K562 (cell line): ENCODE measurements around the gene NR6A1. TPM values are rescaled to one million over a fixed set of nuclear protein-coding genes. Genes with fewer than 3 reads are reported as not detected.
A peak's percentile ranks its signal among the peaks of the same experiment; 100 is the strongest.

Experiments used
- BRD9 ChIP-seq: fragments of 450-650 bp; IDR thresholded peaks from 2 replicates; pipeline ENCODE4 v1.6.1; 2018; ENCODE audit warnings: low read depth; ENCODE audit not compliant: partially characterized antibody
- CLOCK ChIP-seq: fragments of 250-450 bp; sonication (Bioruptor Pico); IDR thresholded peaks from 2 replicates; pipeline ENCODE4 v1.4.0; 2020; ENCODE audit warnings: mild to moderate bottlenecking, moderate library complexity, borderline replicate concordance
- CTCF ChIP-seq, 3 experiments: IDR thresholded peaks in 2 of 3; conservative IDR thresholded peaks in 1 of 3; 2 replicates each; pipeline ENCODE4 v1.5.1; 2011 to 2012; ENCODE audit warnings: low read length in 3 of 3, mild to moderate bottlenecking in 3 of 3, control low read depth in 2 of 3, improper control_type of control experiment in 1 of 3, inconsistent platforms in 1 of 3, low read depth in 1 of 3, mixed read lengths in 1 of 3, moderate library complexity in 1 of 3; ENCODE audit not compliant: insufficient read depth in 2 of 3
- FOS ChIP-seq: IDR thresholded peaks from 3 replicates; pipeline ENCODE4 v1.6.1; 2011; ENCODE audit not compliant: insufficient read length; ENCODE audit errors: extremely low read depth
- FOSL1 ChIP-seq: fragments of 200-800 bp; sonication (Bioruptor generic); conservative IDR thresholded peaks from 2 replicates; pipeline ENCODE4 v1.6.1; 2016; ENCODE audit warnings: missing genetic modification characterization, missing compliant biosample characterization
- MYC ChIP-seq, 2 experiments: fragments of 250-450 bp in 1 of 2; sonication (Bioruptor Pico) in 1 of 2; IDR thresholded peaks; 2 replicates each; pipeline versions ENCODE4 v1.5.1 to v1.6.1; 2012 to 2021; ENCODE audit warnings: low read depth in 2 of 2, borderline replicate concordance in 1 of 2, improper control_type of control experiment in 1 of 2, low read length in 1 of 2, mild to moderate bottlenecking in 1 of 2, moderate library complexity in 1 of 2
- NCOA6 ChIP-seq: fragments of 450-650 bp; IDR thresholded peaks from 2 replicates; pipeline ENCODE4 v1.6.1; 2017; ENCODE audit warnings: mild to moderate bottlenecking
- NR2C1 ChIP-seq, 2 experiments: fragments of 450-650 bp; IDR thresholded peaks; 2 replicates each; pipeline ENCODE4 v1.6.1; 2017; ENCODE audit warnings: mild to moderate bottlenecking in 2 of 2, antibody characterized with exemption in 1 of 2, inconsistent platforms in 1 of 2, missing compliant biosample characterization in 1 of 2, missing genetic modification characterization in 1 of 2
- PYGO2 ChIP-seq: fragments of 450-650 bp; IDR thresholded peaks from 2 replicates; pipeline ENCODE4 v1.6.1; 2016; ENCODE audit warnings: mild to moderate bottlenecking, missing genetic modification characterization, moderate library complexity, missing compliant biosample characterization
- RAD21 ChIP-seq, 2 experiments: fragments of 250-450 bp in 1 of 2; fragments of 450-650 bp in 1 of 2; sonication (Bioruptor Pico) in 1 of 2; formaldehyde crosslinking in 1 of 2; IDR thresholded peaks in 1 of 2; conservative IDR thresholded peaks in 1 of 2; 2 replicates each; pipeline versions ENCODE4 v1.4.0 to v1.8.0; 2020 to 2022; ENCODE audit warnings: mild to moderate bottlenecking in 2 of 2, moderate library complexity in 1 of 2
- RFX1 ChIP-seq: fragments of 450-650 bp; IDR thresholded peaks from 2 replicates; pipeline ENCODE4 v1.6.1; 2016; ENCODE audit warnings: mild to moderate bottlenecking, moderate library complexity
- SLC30A9 ChIP-seq: fragments of 250-450 bp; sonication (Bioruptor Pico); IDR thresholded peaks from 2 replicates; pipeline ENCODE4 v1.8.0; 2022; ENCODE audit warnings: mild to moderate bottlenecking, moderate library complexity
- SMARCE1 ChIP-seq: fragments of 450-650 bp; IDR thresholded peaks from 2 replicates; pipeline ENCODE4 v1.7.1; 2016; ENCODE audit warnings: mild to moderate bottlenecking
- SMC3 ChIP-seq: conservative IDR thresholded peaks from 2 replicates; pipeline ENCODE4 v1.6.1; 2011; ENCODE audit warnings: low read depth, low read length, improper control_type of control experiment; ENCODE audit not compliant: insufficient read depth
- TEAD2 ChIP-seq: fragments of 450-650 bp; IDR thresholded peaks from 2 replicates; pipeline ENCODE4 v1.6.1; 2016; ENCODE audit warnings: missing genetic modification characterization, control low read depth, missing compliant biosample characterization
- polyA plus RNA-seq, 8 experiments: library from polyadenylated mRNA; depleted of rRNA in 4 of 8; stranded (reverse) in 5 of 8; unstranded in 3 of 8; fragments of >200 nt; fragmentation: Nextera tagmentation in 2 of 8; fragmentation: Illumina TruSeq in 1 of 8; extraction: Ambion mirVana in 2 of 8; extraction: Trizol in 1 of 8; gene quantifications; 2 replicates each; pipeline versions ENCODE4 v1.2.1 to v1.2.3, GENCODE V29; 2011 to 2014; ENCODE audit warnings: inconsistent platforms in 1 of 8, missing spikeins in 1 of 8
- total RNA-seq, 7 experiments: library from RNA; depleted of rRNA in 6 of 7; stranded (reverse); fragments of >200 nt in 6 of 7; fragmentation: Illumina TruSeq in 2 of 7; extraction: Trizol in 2 of 7; gene quantifications; 2 replicates each; pipeline versions ENCODE4 v1.2.1 to v1.2.3, GENCODE V29; 2011 to 2021; ENCODE audit warnings: low replicate concordance in 1 of 7
- TF ChIP-seq, protein P1 (sequence below): fragments of 450-650 bp; IDR thresholded peaks from 2 replicates; pipeline ENCODE4 v1.6.1; 2018; ENCODE audit not compliant: partially characterized antibody

Gene NR6A1
- total and polyA plus RNA-seq, 9 of the 15 experiments (the other 6 are each of a cell fraction or from before 2014, with no cell fraction given), result 9.7 to 55.4 (median 28.3) TPM

DNA sequence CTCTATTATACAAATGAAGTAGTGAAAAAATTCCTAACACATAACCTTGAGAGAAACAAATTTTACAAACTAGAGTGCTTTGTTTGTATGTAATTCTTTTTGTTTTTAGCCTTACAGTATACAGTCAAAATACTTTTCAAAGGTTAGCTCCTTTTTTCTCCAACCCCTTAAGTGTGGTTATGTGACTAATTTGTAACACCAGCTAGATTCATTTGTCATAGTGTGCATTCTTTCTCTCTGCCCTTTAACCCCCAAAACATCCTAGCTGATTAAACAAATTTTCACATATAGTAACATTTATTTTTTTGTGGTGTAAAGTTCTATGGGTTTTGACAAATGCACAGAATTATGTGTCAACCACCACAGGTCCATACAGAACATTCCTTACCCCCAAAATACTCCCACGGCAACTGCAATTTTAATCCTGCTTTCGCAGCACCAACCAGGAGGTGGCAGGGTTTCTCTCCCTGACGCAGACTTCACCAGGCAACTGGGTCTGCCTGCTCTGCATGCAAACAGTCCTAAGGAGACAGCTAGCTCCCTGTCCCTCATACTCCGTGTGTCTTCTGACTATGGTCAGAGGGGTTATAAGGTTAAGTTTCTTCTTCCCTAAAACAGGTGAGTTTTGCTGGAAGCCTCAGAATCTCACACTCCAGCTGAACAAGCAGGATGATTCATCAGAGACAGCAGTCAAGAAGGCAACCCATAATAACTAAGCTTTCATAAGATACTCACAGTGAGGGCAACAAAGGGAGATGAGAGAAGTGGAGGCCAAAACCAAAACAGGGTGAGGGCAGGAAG is 219.4 kb downstream of the NR6A1 start (continued):
- TF ChIP-seq, protein P1, sequence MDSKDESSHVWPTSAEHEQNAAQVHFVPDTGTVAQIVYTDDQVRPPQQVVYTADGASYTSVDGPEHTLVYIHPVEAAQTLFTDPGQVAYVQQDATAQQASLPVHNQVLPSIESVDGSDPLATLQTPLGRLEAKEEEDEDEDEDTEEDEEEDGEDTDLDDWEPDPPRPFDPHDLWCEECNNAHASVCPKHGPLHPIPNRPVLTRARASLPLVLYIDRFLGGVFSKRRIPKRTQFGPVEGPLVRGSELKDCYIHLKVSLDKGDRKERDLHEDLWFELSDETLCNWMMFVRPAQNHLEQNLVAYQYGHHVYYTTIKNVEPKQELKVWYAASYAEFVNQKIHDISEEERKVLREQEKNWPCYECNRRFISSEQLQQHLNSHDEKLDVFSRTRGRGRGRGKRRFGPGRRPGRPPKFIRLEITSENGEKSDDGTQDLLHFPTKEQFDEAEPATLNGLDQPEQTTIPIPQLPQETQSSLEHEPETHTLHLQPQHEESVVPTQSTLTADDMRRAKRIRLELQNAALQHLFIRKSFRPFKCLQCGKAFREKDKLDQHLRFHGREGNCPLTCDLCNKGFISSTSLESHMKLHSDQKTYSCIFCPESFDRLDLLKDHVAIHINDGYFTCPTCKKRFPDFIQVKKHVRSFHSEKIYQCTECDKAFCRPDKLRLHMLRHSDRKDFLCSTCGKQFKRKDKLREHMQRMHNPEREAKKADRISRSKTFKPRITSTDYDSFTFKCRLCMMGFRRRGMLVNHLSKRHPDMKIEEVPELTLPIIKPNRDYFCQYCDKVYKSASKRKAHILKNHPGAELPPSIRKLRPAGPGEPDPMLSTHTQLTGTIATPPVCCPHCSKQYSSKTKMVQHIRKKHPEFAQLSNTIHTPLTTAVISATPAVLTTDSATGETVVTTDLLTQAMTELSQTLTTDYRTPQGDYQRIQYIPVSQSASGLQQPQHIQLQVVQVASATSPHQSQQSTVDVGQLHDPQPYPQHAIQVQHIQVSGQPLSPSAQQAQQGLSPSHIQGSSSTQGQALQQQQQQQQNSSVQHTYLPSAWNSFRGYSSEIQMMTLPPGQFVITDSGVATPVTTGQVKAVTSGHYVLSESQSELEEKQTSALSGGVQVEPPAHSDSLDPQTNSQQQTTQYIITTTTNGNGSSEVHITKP, result no peak
- peak; percentile 49 for TF ChIP-seq BRD9
- no peak for TF ChIP-seq MYC (IDR thresholded peaks at IDR 0.05; ENCODE audit: low read depth, low read length)
- no peak for TF ChIP-seq MYC (CRISPR knock-in tag; IDR thresholded peaks at IDR 0.05; ENCODE audit: borderline replicate concordance, low read depth)
- TF ChIP-seq SLC30A9 (CRISPR knock-in tag), result no peak
- TF ChIP-seq SMARCE1, result no peak
- 0 out of 2 replicates have a peak, but pooled peaks have one; percentile 31 for TF ChIP-seq FOSL1 (tag)
- TF ChIP-seq RFX1, result 0 out of 2 replicates have a peak, but pooled peaks have one; percentile 13
- TF ChIP-seq PYGO2 (tag), result no peak
- no peak for TF ChIP-seq TEAD2 (tag)
- no peak for TF ChIP-seq CLOCK (CRISPR knock-in tag)
- TF ChIP-seq RAD21 (CRISPR knock-in tag; conservative IDR thresholded peaks at IDR 0.05 in 1 of 2, IDR thresholded peaks at IDR 0.05 in 1 of 2), result peak; percentile 77 to 84
- TF ChIP-seq SMC3, result peak; percentile 53
- TF ChIP-seq NCOA6, result no peak
- TF ChIP-seq FOS, result no peak
- peak; percentile 77 to 80 (median 80) for TF ChIP-seq CTCF (IDR thresholded peaks at IDR 0.05 in 2 of 3, conservative IDR thresholded peaks at IDR 0.05 in 1 of 3; ENCODE audit: insufficient read depth in 2 of 3, low read depth in 1 of 3, low read length in 3 of 3)
- TF ChIP-seq NR2C1 (IDR thresholded peaks at IDR 0.05), result no peak
- no peak for TF ChIP-seq NR2C1 (tag; IDR thresholded peaks at IDR 0.05)
